GM21423 (cell line): ENCODE results near the gene CAST.

ENCODE experiments used
- ATAC-seq: cut with Tn5 transposase; IDR thresholded peaks from one replicate; pipeline ENCODE4 v1.9.1; 2021; ENCODE audit warnings: mild to moderate bottlenecking, moderate library complexity; ENCODE audit not compliant: unreplicated experiment

Gene CAST

GRCh38 chr5:96709152-96709821 lies 47.1 kb downstream of the CAST start:
- no peak for ATAC-seq

GRCh38 chr5:96712100-96712746 lies 50.0 kb downstream of the CAST start:
- no peak for ATAC-seq

- ATAC-seq, result no peak
These were observed 52.3 kb downstream of the CAST start for GRCh38 chr5:96714450-96714849.

GRCh38 chr5:96714951-96715451 lies 52.8 kb downstream of the CAST start:
- no peak for ATAC-seq

GRCh38 chr5:96716007-96716406 lies 53.8 kb downstream of the CAST start:
- ATAC-seq, result no peak

GRCh38 chr5:96716716-96717115 lies 54.5 kb downstream of the CAST start:
- no peak for ATAC-seq

- ATAC-seq, result no peak
These were observed 55.7 kb downstream of the CAST start for GRCh38 chr5:96717874-96718273.

- no peak for ATAC-seq
These were observed 56.5 kb downstream of the CAST start for GRCh38 chr5:96718635-96719077.

- no peak for ATAC-seq
These were observed 58.2 kb downstream of the CAST start for GRCh38 chr5:96720408-96720807.

GRCh38 chr5:96721351-96721977 lies 59.3 kb downstream of the CAST start:
- peak; percentile 56 for ATAC-seq

- no peak for ATAC-seq
These were observed 63.1 kb downstream of the CAST start for GRCh38 chr5:96725257-96725656.

GRCh38 chr5:96726802-96727201 lies 64.6 kb downstream of the CAST start:
- no peak for ATAC-seq

GRCh38 chr5:96729156-96729555 lies 67.0 kb downstream of the CAST start:
- no peak for ATAC-seq

- ATAC-seq, result no peak
These were observed 68.4 kb downstream of the CAST start for GRCh38 chr5:96730586-96730985.

- ATAC-seq, result no peak
These were observed 71.8 kb downstream of the CAST start for GRCh38 chr5:96733771-96734500.

GRCh38 chr5:96734871-96735325 lies 72.7 kb downstream of the CAST start:
- ATAC-seq, result no peak

- no peak for ATAC-seq
These were observed 74.8 kb downstream of the CAST start for GRCh38 chr5:96736937-96737336.

- ATAC-seq, result no peak
These were observed 78.9 kb downstream of the CAST start for GRCh38 chr5:96741106-96741505.

GRCh38 chr5:96741891-96742309 lies 79.7 kb downstream of the CAST start:
- ATAC-seq, result no peak

- ATAC-seq, result no peak
These were observed 80.4 kb downstream of the CAST start for GRCh38 chr5:96742538-96742937.

- no peak for ATAC-seq
These were observed 81.0 kb downstream of the CAST start for GRCh38 chr5:96743065-96743768.
